Measurements from ENCODE around the gene SORCS1.

Gene SORCS1

GRCh38 chr10:107011105-107011504, 153.4 kb downstream of the SORCS1 start:
- H3K4me1 Mint-ChIP-seq: peaks cover 32% of the 10 kb centered on the region
- no peak overlapping the region for H3K4me3 Mint-ChIP-seq
- no peak overlapping the region for H3K27ac Mint-ChIP-seq
- peaks cover 4% of the 10 kb centered on the region for H3K9me3 Mint-ChIP-seq
- H3K36me3 Mint-ChIP-seq (ENCODE audit: low read depth): no peaks in the 10 kb centered on the region
- DNase-seq: no peak
- TF ChIP-seq CTCF (IDR thresholded peaks at IDR 0.05): no peak
- peaks cover 3% of the 10 kb centered on the region for H3K27me3 Mint-ChIP-seq (ENCODE audit: low read depth, poor library complexity)

DNA sequence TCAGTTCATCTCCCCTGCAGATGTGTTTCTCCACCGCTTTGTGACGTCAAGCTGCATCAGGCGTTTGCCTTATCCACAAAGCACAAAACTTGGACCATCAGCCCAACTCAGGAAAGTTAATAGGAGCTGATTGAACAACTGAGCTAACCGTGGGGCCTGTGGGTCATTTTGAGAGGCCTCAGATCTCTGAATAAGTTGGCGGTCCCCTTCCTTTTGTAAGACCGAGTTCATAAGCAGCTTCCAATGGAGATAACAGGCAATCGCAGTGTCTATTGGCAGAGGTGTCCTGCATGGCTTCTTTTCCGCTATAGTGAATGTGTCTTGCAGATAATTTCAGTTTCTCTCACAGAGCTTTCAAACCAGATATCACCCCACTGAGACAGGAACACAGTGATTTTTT, 154.0 kb downstream of the SORCS1 start:
- H3K27me3 Mint-ChIP-seq (ENCODE audit: low read depth, poor library complexity): peaks cover 3% of the 10 kb centered on the region
- no peak for DNase-seq
- H3K27ac Mint-ChIP-seq: no peak overlapping the region
- H3K4me1 Mint-ChIP-seq: peaks cover 32% of the 10 kb centered on the region
- no peaks in the 10 kb centered on the region for H3K36me3 Mint-ChIP-seq (ENCODE audit: low read depth)
- H3K9me3 Mint-ChIP-seq: peaks cover 6% of the 10 kb centered on the region
- TF ChIP-seq CTCF (IDR thresholded peaks at IDR 0.05): no peak
- H3K4me3 Mint-ChIP-seq: no peak overlapping the region

DNA sequence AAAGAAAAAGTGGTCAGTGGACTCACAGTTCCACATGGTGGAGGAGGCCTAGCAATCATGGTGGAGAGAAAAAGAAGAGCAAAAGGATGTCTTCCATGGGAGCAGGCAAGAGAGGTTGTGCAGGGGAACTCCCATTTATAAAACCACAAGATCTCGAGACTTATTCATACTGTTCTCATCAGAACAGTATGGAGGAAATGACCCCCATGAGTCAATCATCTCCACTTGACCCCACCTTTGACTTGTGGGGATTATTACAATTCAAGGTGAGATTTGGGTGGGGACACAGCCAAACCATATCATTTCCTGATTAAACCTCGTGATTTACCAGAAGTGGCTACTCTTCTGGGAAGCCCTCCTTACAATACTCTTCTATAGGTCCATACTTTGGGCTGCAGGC, 160.1 kb downstream of the SORCS1 start:
- Mint-ChIP-seq H3K4me1 (no peaks in the 10 kb centered on the region), H3K27ac (no peak overlapping the region), H3K27me3 (ENCODE audit: low read depth, poor library complexity) (no peaks in the 10 kb centered on the region), H3K4me3 (no peak overlapping the region), H3K9me3 (peaks cover 6% of the 10 kb centered on the region), H3K36me3 (ENCODE audit: low read depth) (no peaks in the 10 kb centered on the region)
- DNase-seq: no peak
- no peak for TF ChIP-seq CTCF (IDR thresholded peaks at IDR 0.05)

GRCh38 chr10:107002068-107002467, 162.4 kb downstream of the SORCS1 start:
- H3K27ac Mint-ChIP-seq: no peak overlapping the region
- no peak for TF ChIP-seq CTCF (IDR thresholded peaks at IDR 0.05)
- H3K27me3 Mint-ChIP-seq (ENCODE audit: low read depth, poor library complexity): no peaks in the 10 kb centered on the region
- peaks cover 6% of the 10 kb centered on the region for H3K9me3 Mint-ChIP-seq
- H3K36me3 Mint-ChIP-seq (ENCODE audit: low read depth): no peaks in the 10 kb centered on the region
- H3K4me1 Mint-ChIP-seq: no peaks in the 10 kb centered on the region
- no peak overlapping the region for H3K4me3 Mint-ChIP-seq
- no peak for DNase-seq

DNA sequence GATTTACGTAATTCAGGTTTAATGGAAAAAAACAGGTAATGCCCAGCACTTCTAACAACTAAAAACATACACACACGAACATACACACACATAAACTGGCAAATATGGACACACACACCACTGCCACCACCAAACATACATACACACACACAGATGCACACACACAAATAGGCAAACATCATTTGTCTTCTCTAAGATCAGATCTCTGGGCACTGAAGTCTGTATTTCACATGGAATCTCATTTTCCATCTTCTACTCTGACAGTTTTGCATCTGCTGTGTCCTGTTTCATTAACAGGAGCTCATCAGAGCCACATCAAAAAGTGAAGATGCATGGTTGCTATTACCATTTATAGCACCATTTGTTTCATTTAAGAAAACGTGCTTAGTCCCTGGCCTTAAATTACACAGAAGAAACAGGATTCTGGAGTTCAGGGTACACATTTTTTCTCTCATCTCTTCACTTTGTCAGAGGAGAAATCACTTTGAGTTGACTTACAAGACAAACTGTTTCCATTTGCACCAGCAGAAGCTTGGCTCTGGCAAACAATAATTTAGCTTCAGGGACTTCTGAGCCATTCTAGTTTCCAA, 165.3 kb downstream of the SORCS1 start:
- Mint-ChIP-seq H3K27me3 (ENCODE audit: low read depth, poor library complexity) (no peaks in the 10 kb centered on the region), H3K4me1 (no peaks in the 10 kb centered on the region), H3K4me3 (no peak overlapping the region), H3K27ac (peak overlapping the region; percentile 38), H3K9me3 (no peaks in the 10 kb centered on the region), H3K36me3 (ENCODE audit: low read depth) (no peaks in the 10 kb centered on the region)
- no peak for DNase-seq
- no peak for TF ChIP-seq CTCF (IDR thresholded peaks at IDR 0.05)

DNA sequence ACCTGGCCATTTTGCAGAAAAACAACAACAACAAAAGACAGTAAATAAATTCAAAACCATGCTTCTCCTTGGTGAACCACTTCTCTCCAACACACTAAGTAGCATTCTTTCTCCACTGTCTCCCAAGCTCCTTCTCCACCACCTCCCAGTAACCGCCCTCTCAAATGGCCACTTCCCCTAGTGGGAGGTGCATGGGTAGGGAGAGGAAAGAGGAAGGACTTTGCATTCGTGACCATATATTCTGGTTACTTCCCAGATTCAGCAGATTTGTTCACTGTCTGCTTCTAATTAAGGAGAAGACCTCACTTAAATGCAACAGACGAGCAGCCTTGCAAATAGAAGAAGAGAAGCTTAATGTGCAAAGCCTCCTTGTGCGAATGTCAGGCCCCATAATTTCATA, 166.8 kb downstream of the SORCS1 start:
- TF ChIP-seq CTCF (IDR thresholded peaks at IDR 0.05): no peak
- no peak for DNase-seq
- no peaks in the 10 kb centered on the region for H3K9me3 Mint-ChIP-seq
- H3K27me3 Mint-ChIP-seq (ENCODE audit: low read depth, poor library complexity): no peaks in the 10 kb centered on the region
- no peaks in the 10 kb centered on the region for H3K4me1 Mint-ChIP-seq
- H3K27ac Mint-ChIP-seq: no peak overlapping the region
- H3K36me3 Mint-ChIP-seq (ENCODE audit: low read depth): no peaks in the 10 kb centered on the region
- no peak overlapping the region for H3K4me3 Mint-ChIP-seq
